HG03575 (cell line): ENCODE measurements around the gene BFSP2.
A peak's percentile ranks its signal among the peaks of the same experiment; 100 is the strongest.

Experiments used
- ATAC-seq: cut with Tn5 transposase; IDR thresholded peaks from one replicate; pipeline ENCODE4 v1.9.1; 2021; ENCODE audit not compliant: unreplicated experiment, insufficient number of reproducible peaks, low FRiP score; ENCODE audit errors: extremely low read depth

Gene BFSP2

GRCh38 chr3:133410191-133410892 lies 10.5 kb downstream of the BFSP2 start:
- ATAC-seq = no peak

GRCh38 chr3:133412183-133413132 lies 12.6 kb downstream of the BFSP2 start:
- ATAC-seq = no peak

- ATAC-seq = no peak
These were observed 13.5 kb downstream of the BFSP2 start for GRCh38 chr3:133413161-133414020.

- no peak for ATAC-seq
These were observed 14.2 kb downstream of the BFSP2 start for GRCh38 chr3:133414021-133414392.

GRCh38 chr3:133418361-133418760 lies 18.5 kb downstream of the BFSP2 start:
- ATAC-seq = no peak

GRCh38 chr3:133419151-133419909 lies 19.5 kb downstream of the BFSP2 start:
- ATAC-seq = no peak

GRCh38 chr3:133424937-133425869 lies 25.3 kb downstream of the BFSP2 start:
- no peak for ATAC-seq

- no peak for ATAC-seq
These were observed 26.0 kb downstream of the BFSP2 start for GRCh38 chr3:133425898-133426297.

- ATAC-seq = no peak
These were observed 26.9 kb downstream of the BFSP2 start for GRCh38 chr3:133426721-133427120.

- ATAC-seq = no peak
These were observed 28.7 kb downstream of the BFSP2 start for GRCh38 chr3:133428552-133428951.

GRCh38 chr3:133429063-133429462 lies 29.2 kb downstream of the BFSP2 start:
- no peak for ATAC-seq

- ATAC-seq = no peak
These were observed 39.7 kb downstream of the BFSP2 start for GRCh38 chr3:133439563-133439962.

- ATAC-seq = no peak
These were observed 40.8 kb downstream of the BFSP2 start for GRCh38 chr3:133440652-133441051.

- ATAC-seq = peak; percentile 35
These were observed 42.0 kb downstream of the BFSP2 start for GRCh38 chr3:133441867-133442270.

- no peak for ATAC-seq
These were observed 42.7 kb downstream of the BFSP2 start for GRCh38 chr3:133442518-133442917.

GRCh38 chr3:133443649-133444422 lies 44.0 kb downstream of the BFSP2 start:
- ATAC-seq = no peak

GRCh38 chr3:133444423-133444774 lies 44.5 kb downstream of the BFSP2 start:
- no peak for ATAC-seq
